ENCODE measurements around the gene SKIC8. TPM values are rescaled to one million over a fixed set of nuclear protein-coding genes. Genes with fewer than 3 reads are reported as not detected.

Gene SKIC8
- total and polyA plus RNA-seq, 8 donors: 22.2 to 119 (median 53.9) TPM

GRCh38 chr15:78236491-78236890 is 62.9 kb downstream of the SKIC8 start:
- WGBS, 5 donors: 77 to 90% (median 86%) methylated on average over 3 to 6 of the region's 6 CpGs
- no peak for DNase-seq
- Histone ChIP-seq H3K27ac (no peak overlapping the region), H3K4me3 (no peak overlapping the region), H3K4me1 (peaks cover 0 to 6% (median 0%) of the 10 kb centered on the region in 4 donors), H3K27me3 (peaks cover 0 to 12% (median 3%) of the 10 kb centered on the region in 3 donors), H3K9me3 (no peaks in the 10 kb centered on the region), H3K36me3 (no peaks in the 10 kb centered on the region)
- TF ChIP-seq POLR2AphosphoS5 (IDR thresholded peaks at IDR 0.05) (no peak), EP300 (IDR thresholded peaks at IDR 0.05) (no peak), CTCF (IDR thresholded peaks at IDR 0.05) (no peak), POLR2A (IDR thresholded peaks at IDR 0.05) (no peak)
- intact Hi-C loops (cut with DNase I; ENCODE audit: low total_unique reads): no loop called here

GRCh38 chr15:78234515-78235040 is 64.8 kb downstream of the SKIC8 start, which contains the start of gene ACSBG1:
ACSBG1 (minus strand) TSS chr15:78234565; CDS start chr15:78234501, 64 bp downstream.
- TF ChIP-seq POLR2A (IDR thresholded peaks at IDR 0.05) (no peak), POLR2AphosphoS5 (IDR thresholded peaks at IDR 0.05) (no peak), CTCF (IDR thresholded peaks at IDR 0.05) (no peak)
- no peaks in the 10 kb centered on the region for H3K4me1 ChIP-seq
- H3K9me3 ChIP-seq: no peaks in the 10 kb centered on the region
- H3K4me3 ChIP-seq: no peak within 1 kb of the TSS
- no peak within 1 kb of the TSS for H3K27ac ChIP-seq
- no peaks in the 10 kb centered on the region for H3K36me3 ChIP-seq
- 67 to 77% (median 69%) methylated on average over 6 of the region's 6 CpGs for WGBS, 5 donors
- H3K27me3 ChIP-seq: peaks cover 0 to 8% (median 3%) of the 10 kb centered on the region in 3 donors
- no peak for DNase-seq
- intact Hi-C loops (cut with DNase I; ENCODE audit: low total_unique reads): no loop called here

- no peaks in the 10 kb centered on the region for H3K36me3 ChIP-seq
- H3K4me3 ChIP-seq: no peak overlapping the region
- H3K27me3 ChIP-seq: peaks cover 0 to 8% (median 3%) of the 10 kb centered on the region in 3 donors
- no peak overlapping the region for H3K27ac ChIP-seq
- no peak for DNase-seq
- 74 to 87% (median 75%) methylated on average over 8 to 11 of the region's 11 CpGs for WGBS, 5 donors
- H3K4me1 ChIP-seq: no peaks in the 10 kb centered on the region
- intact Hi-C loops (cut with DNase I; ENCODE audit: low total_unique reads): no loop called here
- TF ChIP-seq EP300 (IDR thresholded peaks at IDR 0.05): no peak
- TF ChIP-seq POLR2AphosphoS5 (IDR thresholded peaks at IDR 0.05): no peak
- no peaks in the 10 kb centered on the region for H3K9me3 ChIP-seq
These were observed 65.9 kb downstream of the SKIC8 start for GRCh38 chr15:78233496-78233895.

Small RNAs within 50 kb of the gene (small RNA-seq; reads per million reads assigned to genes)
- 0 reads per million in 4 donors for gene AC090607.5

Other genes starting within 250 kb of the SKIC8 start
- gene TBC1D2B, start 221.9 kb downstream of the SKIC8 start, total RNA-seq: 10 to 100 TPM; 38.2 to 61.7 (median 58.3) TPM
- gene TBC1D2B, start 221.9 kb downstream of the SKIC8 start, polyA plus RNA-seq: 10 to 100 TPM in 2 of 3 donors, 1 to 10 TPM in 1; 9.3 to 12.4 (median 11.7) TPM
- under 1 TPM in 2 of 5 donors, not detected in 3; 0.29 to 0.45 TPM for gene SH2D7, start 207.0 kb downstream of the SKIC8 start, total RNA-seq
- gene SH2D7, start 207.0 kb downstream of the SKIC8 start, polyA plus RNA-seq: not detected
- gene CIB2, start 168.2 kb downstream of the SKIC8 start, total RNA-seq: 10 to 100 TPM in 1 of 5 donors, 1 to 10 TPM in 2, under 1 TPM in 1, not detected in 1; 0.87 to 20.4 (median 3.4) TPM
- gene CIB2, start 168.2 kb downstream of the SKIC8 start, polyA plus RNA-seq: 10 to 100 TPM in 1 of 3 donors, 1 to 10 TPM in 1, under 1 TPM in 1; 0.80 to 13.1 (median 5.2) TPM
- gene IDH3A, start 150.2 kb downstream of the SKIC8 start, total RNA-seq: 100 to 1,000 TPM in 2 of 5 donors, 10 to 100 TPM in 3; 42.9 to 731 (median 68.4) TPM
- 10 to 100 TPM; 25.5 to 35.3 (median 25.6) TPM for gene IDH3A, start 150.2 kb downstream of the SKIC8 start, polyA plus RNA-seq
- gene ACSBG1, start 65.0 kb downstream of the SKIC8 start, total RNA-seq: 1 to 10 TPM in 1 of 5 donors, under 1 TPM in 1, not detected in 3; under 0.01 to 1.5 TPM
- gene ACSBG1, start 65.0 kb downstream of the SKIC8 start, polyA plus RNA-seq: under 1 TPM; 0.12 to 0.30 (median 0.15) TPM
- gene DNAJA4, start 35.0 kb downstream of the SKIC8 start, total RNA-seq: 10 to 100 TPM in 4 of 5 donors, not detected in 1; 30.3 to 53.6 (median 37.9) TPM
- 10 to 100 TPM; 11.4 to 12.9 (median 12.8) TPM for gene DNAJA4, start 35.0 kb downstream of the SKIC8 start, polyA plus RNA-seq
- gene CRABP1, start 40.7 kb upstream of the SKIC8 start, total RNA-seq: 1 to 10 TPM in 1 of 5 donors, not detected in 4; 2.8 TPM
- gene CRABP1, start 40.7 kb upstream of the SKIC8 start, polyA plus RNA-seq: 1 to 10 TPM in 1 of 3 donors, under 1 TPM in 1, not detected in 1; 0.62 to 4.9 TPM
- gene IREB2, start 138.6 kb upstream of the SKIC8 start, total RNA-seq: 100 to 1,000 TPM in 4 of 5 donors, 10 to 100 TPM in 1; 34.1 to 248 (median 130) TPM
- 1 to 10 TPM; 7.0 to 9.0 (median 8.5) TPM for gene IREB2, start 138.6 kb upstream of the SKIC8 start, polyA plus RNA-seq
- gene HYKK, start 208.0 kb upstream of the SKIC8 start, total RNA-seq: 1 to 10 TPM in 4 of 5 donors, under 1 TPM in 1; under 0.01 to 7.6 (median 3.2) TPM
- 10 to 100 TPM in 1 of 3 donors, 1 to 10 TPM in 2; 5.5 to 11.6 (median 5.9) TPM for gene HYKK, start 208.0 kb upstream of the SKIC8 start, polyA plus RNA-seq
- 100 to 1,000 TPM in 2 of 5 donors, 10 to 100 TPM in 2, 1 to 10 TPM in 1; 7.2 to 393 (median 50.3) TPM for gene PSMA4, start 240.8 kb upstream of the SKIC8 start, total RNA-seq
- 100 to 1,000 TPM; 150 to 257 (median 228) TPM for gene PSMA4, start 240.8 kb upstream of the SKIC8 start, polyA plus RNA-seq

All from stomach (tissue), 9 donors.